ENCODE measurements around the gene ZNF784.
"Not testable (repeated sequence)": the region's sequence is repeated elsewhere in the genome, so short reads cannot be mapped to it uniquely, and the experiment has no call there.

Gene ZNF784

GRCh38 chr19:55582284-55582683 lies 42.1 kb downstream of the ZNF784 start:
- DNase-seq, result not testable (repeated sequence)

- DNase-seq, result no peak
Measured at GRCh38 chr19:55581823-55582223, 42.5 kb downstream of the ZNF784 start.

GRCh38 chr19:55581145-55581822 lies 43.1 kb downstream of the ZNF784 start:
- DNase-seq, result no peak

- peak; percentile 41 to 92 (median 83) for DNase-seq
Measured at GRCh38 chr19:55580628-55581144, 43.7 kb downstream of the ZNF784 start, which contains the start of gene ZNF579. Gene ZNF579, minus strand, starts transcription at chr19:55580848. Its CDS starts 1,209 bp downstream, at chr19:55579639.

GRCh38 chr19:55579766-55580621 lies 44.4 kb downstream of the ZNF784 start:
- DNase-seq, result peak in 8 of 14 donors; percentile 2 to 69 (median 40)

GRCh38 chr19:55578761-55579747 lies 45.3 kb downstream of the ZNF784 start:
- no peak for DNase-seq

- no peak for DNase-seq
Measured at GRCh38 chr19:55578031-55578760, 46.2 kb downstream of the ZNF784 start.

- no peak for DNase-seq
Measured at GRCh38 chr19:55576746-55577145, 47.6 kb downstream of the ZNF784 start.

GRCh38 chr19:55573929-55574328 lies 50.4 kb downstream of the ZNF784 start:
- not testable (repeated sequence) for DNase-seq

All from C1 segment of cervical spinal cord (tissue), 14 donors.